Stimulated activated CD4-positive, alpha-beta T cell treated with anti-CD3 and anti-CD28 coated beads, Interleukin-2, amount 100 ng/mL, for 24 hours (primary cell): Measurements from ENCODE around the gene IFIH1.

ENCODE experiments used
- DNase-seq, 2 donors: peaks; one replicate each; pipeline ENCODE4 v3.0.0-alpha.2; 2020

Gene IFIH1

DNA sequence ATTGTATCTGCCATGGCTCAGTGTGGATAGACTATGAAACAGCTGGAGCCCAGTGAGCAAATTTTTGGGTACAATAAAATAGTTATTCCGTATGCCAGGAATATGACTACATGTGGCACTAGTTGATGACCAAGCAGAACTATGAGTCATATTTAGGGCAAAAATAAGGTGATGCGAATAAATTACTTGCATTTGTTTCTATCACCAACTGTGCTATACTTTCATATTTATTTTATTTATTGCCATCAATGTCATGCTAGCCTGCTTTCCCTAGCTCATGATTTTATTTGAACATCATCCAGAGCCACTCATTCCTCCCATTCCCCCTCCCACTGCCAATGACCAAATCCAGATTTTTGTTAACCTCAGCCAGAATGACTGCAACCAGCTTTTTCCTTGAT, 61.9 kb downstream of the IFIH1 start:
- no peak for DNase-seq

- no peak for DNase-seq
Measured at GRCh38 chr2:162254236-162254871, 64.1 kb downstream of the IFIH1 start.

DNA sequence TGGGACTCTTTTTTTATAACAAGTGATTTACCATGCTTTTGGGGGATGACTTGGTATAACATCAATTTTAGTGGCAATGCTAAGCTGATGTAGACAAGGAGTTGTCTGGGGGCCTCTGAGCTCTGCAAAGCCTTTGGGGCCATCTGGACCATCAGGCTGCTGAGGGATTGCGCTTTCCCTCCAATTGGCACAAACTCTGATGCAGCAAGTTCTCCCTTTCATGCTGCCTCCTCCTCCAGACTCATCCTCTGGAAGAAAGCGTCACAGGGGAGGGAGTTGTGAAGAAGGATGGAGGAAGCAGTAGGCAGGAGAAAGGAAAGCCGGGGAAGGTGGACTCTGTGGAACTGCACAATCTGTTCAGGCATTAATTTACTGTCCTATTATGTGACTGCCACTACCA, 65.0 kb downstream of the IFIH1 start:
- no peak for DNase-seq

GRCh38 chr2:162252153-162252552, 66.3 kb downstream of the IFIH1 start:
- no peak for DNase-seq

DNA sequence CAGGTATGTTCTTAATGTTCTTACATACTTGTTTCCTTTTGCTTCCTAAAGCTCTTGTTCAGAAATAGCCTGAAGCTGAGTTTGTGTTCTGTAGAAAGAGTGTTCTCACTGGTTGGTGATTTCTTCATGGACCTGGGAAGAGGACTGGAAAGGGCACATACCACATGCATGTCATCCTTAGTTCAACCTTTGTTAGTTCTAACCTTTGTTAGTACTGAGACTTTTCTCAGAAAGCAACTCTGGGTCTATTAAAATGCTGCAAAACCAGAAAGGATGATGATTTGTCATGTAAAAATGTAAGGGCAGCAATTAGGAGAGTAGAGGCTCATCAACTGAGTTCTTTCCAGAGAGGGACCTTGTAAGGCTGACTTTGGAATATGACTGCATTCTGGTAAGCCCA, 72.7 kb downstream of the IFIH1 start:
- DNase-seq: no peak

- no peak for DNase-seq
Measured at GRCh38 chr2:162245061-162245460, 73.4 kb downstream of the IFIH1 start.

GRCh38 chr2:162244541-162245031, 73.9 kb downstream of the IFIH1 start:
- DNase-seq: no peak

DNA sequence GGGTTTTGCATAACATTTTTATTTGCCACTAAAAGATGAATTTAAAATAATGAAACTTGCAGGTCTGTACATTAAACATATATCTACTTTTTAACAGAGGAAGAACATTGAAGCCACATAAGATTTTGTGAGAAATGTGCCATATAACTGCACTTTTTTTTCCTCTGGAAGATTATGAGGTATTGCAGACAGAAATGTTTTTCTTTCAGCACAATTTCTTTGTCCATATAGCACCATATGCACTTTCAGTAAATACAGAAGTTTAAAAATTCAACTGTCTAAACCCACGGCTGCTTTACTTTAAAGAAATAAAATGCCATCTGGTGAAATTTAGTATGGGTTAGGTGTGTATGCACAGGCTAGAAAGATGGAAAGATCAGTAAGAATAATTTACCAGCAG, 74.8 kb downstream of the IFIH1 start:
- DNase-seq: no peak

- no peak for DNase-seq
Measured at GRCh38 chr2:162243294-162243693, 75.2 kb downstream of the IFIH1 start, which contains the start of gene FAP. TSS of gene FAP (minus strand) at chr2:162243445. CDS start at chr2:162243327, 118 bp downstream.

DNA sequence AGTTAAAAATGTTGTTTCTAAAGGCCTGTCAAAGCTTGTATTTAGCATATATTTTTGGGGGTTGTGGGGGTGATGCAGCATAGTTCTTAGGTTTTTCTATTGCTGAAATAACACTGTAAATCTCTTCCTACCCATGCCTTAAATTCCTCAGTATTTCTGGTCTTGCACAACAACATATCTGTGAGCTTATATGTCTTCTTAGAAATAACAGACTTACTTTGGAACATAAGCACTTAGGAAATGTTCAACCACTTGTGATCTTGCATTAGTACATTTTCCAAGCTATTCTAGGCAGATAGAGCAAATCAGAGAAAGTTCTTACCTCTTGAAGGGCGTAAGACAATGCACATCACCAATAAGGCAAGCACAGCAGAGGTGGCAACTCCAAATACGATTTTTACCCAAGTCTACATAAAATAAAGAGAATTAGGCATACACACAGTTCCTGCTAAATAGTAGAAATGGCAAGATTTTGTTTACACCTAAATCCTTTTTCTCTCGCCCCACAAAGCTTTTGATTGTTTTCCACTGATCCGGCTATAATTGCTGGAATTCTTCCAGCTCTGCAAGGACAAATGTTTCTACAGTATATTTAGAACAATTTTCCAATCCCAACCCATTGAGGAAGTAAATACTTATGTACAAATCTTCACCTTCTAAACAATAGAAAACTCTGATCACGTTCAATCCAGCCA, 75.8 kb downstream of the IFIH1 start:
- no peak for DNase-seq

DNA sequence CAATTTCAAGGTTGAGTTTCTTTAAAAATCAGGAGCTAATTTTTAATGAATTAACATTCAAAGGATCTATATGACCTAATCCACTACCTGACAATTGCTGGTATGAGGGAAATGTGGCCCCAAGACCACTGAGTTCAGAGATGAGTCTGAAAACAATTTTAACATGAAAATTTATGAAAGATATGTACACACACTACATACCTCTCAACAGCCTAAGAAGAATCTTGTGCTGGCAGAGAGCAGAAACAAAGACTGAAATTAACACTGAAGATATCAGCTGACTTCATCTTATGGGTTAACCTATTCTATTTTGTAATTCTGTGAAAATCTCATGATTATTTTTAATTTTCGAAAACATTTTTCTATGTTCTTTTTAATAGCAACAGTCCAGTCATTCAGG, 76.9 kb downstream of the IFIH1 start:
- no peak for DNase-seq

- DNase-seq: no peak
Measured at GRCh38 chr2:162234620-162235462, 83.6 kb downstream of the IFIH1 start.

- DNase-seq: no peak
Measured at GRCh38 chr2:162233197-162233596, 85.3 kb downstream of the IFIH1 start.

- DNase-seq: no peak
Measured at GRCh38 chr2:162232671-162233070, 85.8 kb downstream of the IFIH1 start.

DNA sequence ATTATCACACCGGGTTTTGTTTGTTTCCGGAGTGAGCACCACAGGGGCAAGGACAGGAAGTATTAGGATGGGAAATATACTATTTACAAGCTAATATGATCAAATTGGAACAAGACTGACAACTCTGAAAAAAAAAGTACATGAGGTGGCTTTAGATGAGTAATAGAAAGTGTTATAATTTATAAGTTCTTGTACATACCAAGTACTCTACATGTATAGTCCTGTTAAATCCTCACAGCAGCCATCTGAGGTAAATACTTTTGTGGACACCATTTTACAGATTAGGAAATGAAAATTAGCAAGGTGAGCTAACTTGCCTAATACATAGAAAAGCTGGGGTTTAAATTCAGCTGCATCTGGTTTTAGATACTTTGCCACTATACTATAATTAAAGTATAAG, 86.5 kb downstream of the IFIH1 start:
- DNase-seq: no peak

DNA sequence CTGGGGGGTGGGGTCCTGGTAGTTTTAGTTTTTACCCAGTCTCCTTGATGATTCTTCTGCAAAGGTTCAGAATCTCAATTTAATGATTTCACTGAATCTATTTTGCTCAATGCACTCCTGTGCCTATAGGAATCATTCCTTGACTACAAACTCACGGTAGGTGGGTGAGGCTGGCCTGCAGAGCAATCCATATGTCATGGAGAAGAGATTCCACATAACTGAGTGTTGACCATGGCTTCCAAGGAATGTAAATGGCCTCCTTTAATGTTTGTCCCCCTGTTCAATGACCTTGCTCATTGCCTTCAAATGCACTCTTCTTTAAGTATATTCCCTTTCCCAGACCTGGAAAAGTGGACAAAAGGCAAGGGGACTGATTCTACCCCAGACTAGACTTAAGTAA, 87.7 kb downstream of the IFIH1 start:
- no peak for DNase-seq

- no peak for DNase-seq
Measured at GRCh38 chr2:162226836-162227235, 91.6 kb downstream of the IFIH1 start.

GRCh38 chr2:162221064-162221463, 97.4 kb downstream of the IFIH1 start:
- peak; percentile 68 to 71 for DNase-seq

DNA sequence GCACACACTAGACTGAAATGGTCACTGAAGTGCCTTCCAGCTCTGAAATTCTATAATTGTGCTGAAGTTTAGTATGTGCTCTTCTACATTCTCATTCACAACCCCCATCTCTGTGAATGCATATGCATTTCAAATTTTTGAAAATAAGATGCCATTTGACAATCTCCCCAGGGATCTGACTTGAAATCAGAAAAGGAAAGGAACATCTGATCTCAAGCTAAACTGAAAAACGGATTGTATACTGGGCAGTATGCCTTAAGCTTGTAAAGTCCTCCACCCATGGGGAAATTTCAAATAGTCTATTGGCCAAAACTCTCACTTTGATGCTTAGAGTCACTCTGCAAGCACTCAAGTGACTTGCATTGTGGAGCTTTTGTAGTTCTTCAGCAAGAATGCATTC, 98.1 kb downstream of the IFIH1 start:
- no peak for DNase-seq

- DNase-seq: no peak
Measured at GRCh38 chr2:162219426-162219825, 99.1 kb downstream of the IFIH1 start.

- DNase-seq: no peak
Measured at GRCh38 chr2:162217598-162217997, 100.9 kb downstream of the IFIH1 start.
